ENCODE data around the gene ACSS1.

Gene ACSS1

GRCh38 chr20:24957326-24958016, 100.5 kb downstream of the ACSS1 start (continued):
- TF ChIP-seq CREB5 (CRISPR knock-in tag; IDR thresholded peaks at IDR 0.05; ENCODE audit: low read depth) (no peak), ZFP3 (CRISPR knock-in tag; IDR thresholded peaks at IDR 0.05) (no peak), OSR1 (CRISPR knock-in tag; IDR thresholded peaks at IDR 0.05) (no peak), PPARA (CRISPR knock-in tag; IDR thresholded peaks at IDR 0.05; ENCODE audit: borderline replicate concordance) (no peak)

All from SK-N-SH treated with all-trans-retinoic acid at 6 μM for 48 hours (cell line).